PC-9 (cell line): ENCODE results near the gene RTP3.

Source experiments
- CTCF ChIP-seq: fragments of 200-600 bp; sonication (generic); conservative IDR thresholded peaks from 2 replicates; pipeline ENCODE4 v1.6.1; 2017; ENCODE audit warnings: mixed run types, antibody characterized with exemption, mild to moderate bottlenecking, moderate library complexity
- EZH2 ChIP-seq: fragments of 200-600 bp; sonication (generic); IDR thresholded peaks from 2 replicates; pipeline ENCODE4 v1.8.0; 2017; ENCODE audit warnings: antibody characterized with exemption, low read depth

- TF ChIP-seq CTCF (no peak), EZH2 (no peak)
These were observed 25.8 kb downstream of the RTP3 start for GRCh38 chr3:46523556-46523955.
